B cell (primary cell): ENCODE data around the gene CPLX3.

Experiments
- CTCF ChIP-seq: fragments of 200-600 bp; IDR thresholded peaks from one replicate; pipeline ENCODE4 v1.8.0; 2022; ENCODE audit warnings: antibody characterized with exemption, mild to moderate bottlenecking
- EZH2 ChIP-seq: IDR thresholded peaks from 2 replicates; pipeline ENCODE4 v1.6.1; 2012; ENCODE audit warnings: borderline replicate concordance, low read depth, mild to moderate bottlenecking, moderate library complexity, low read length; ENCODE audit not compliant: insufficient read depth, poor library complexity, severe bottlenecking

GRCh38 chr15:74833376-74834107 is 7.1 kb downstream of the CPLX3 start:
- TF ChIP-seq CTCF, result no peak
- no peak for TF ChIP-seq EZH2
